Inflammatory macrophage (primary cell): ENCODE measurements around the gene HLA-C.
"Not testable (repeated sequence)": the region's sequence is repeated elsewhere in the genome, so short reads cannot be mapped to it uniquely, and the experiment has no call there.

Experiments
- DNase-seq, 2 donors: peaks; one replicate each; pipeline ENCODE4 v3.0.0-alpha.2; 2020 to 2022

The HLA-C gene

DNA sequence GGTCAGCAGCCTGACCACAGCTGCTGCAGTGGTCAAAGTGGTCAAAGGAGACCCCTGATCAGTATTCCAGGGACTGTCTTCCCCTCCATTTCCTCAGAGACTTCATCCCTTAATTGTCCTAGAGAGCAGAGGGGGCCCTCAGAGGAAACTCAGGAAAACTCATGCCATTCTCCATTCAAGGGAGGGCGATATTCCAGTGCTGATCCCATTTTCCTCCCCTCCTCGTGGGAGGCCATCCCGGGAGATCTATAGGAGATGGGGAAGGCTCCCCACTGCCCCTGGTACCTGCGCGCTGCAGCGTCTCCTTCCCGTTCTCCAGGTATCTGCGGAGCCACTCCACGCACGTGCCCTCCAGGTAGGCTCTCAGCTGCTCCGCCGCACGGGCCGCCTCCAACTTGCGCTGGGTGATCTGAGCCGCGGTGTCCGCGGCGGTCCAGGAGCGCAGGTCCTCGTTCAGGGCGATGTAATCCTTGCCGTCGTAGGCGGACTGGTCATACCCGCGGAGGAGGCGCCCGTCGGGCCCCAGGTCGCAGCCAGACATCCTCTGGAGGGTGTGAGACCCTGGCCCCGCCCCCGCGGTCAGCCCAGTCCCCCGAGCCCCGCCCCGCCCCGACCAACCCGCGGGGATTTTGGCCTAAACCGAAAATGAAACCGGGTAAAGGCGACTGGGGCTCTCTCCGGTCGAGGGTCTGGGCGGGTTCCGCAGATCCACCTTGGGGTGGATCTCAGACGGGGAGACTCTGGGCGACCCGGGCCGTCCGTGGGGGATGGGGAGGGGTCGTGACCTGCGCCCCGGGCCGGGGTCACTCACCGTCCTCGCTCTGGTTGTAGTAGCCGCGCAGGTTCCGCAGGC is 878 bp downstream of the HLA-C start:
- DNase-seq: peak; percentile 28 to 60

DNA sequence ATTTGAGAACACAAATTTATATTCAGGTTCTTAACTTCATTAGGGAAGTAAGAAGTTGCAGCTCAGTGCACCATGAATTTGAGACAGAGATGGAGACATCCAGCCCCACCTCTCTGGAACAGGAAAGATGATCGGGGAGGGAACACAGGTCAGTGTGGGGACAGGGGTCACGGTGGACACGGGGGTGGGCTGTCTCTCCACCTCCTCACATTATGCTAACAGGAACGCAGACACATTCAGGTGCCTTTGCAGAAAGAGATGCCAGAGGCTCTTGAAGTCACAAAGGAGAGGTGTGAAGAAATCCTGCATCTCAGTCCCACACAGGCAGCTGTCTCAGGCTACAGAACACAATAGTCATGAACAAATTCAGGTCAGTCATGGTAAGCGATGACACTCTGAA is 3.1 kb downstream of the HLA-C start:
- DNase-seq: peak in 1 of 2 donors; percentile 59

DNA sequence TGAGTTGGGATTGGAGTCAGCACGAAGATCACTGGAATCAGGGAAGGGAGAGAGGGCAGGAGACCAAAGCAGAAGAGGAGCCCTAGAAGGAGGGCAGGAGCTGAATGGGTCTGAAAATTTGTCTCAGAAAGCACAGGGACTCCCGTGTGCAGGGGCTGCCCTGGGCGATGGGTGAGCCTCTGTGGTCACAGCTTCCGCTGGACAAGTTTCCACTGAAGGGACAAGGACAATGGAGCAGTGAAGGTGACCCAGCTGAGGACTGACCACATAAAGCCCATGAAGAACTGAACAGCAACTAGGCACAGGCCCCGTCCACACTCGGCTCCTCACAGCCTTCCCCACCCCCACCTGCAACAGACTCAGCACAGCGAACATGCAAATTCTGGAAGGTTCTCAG is 3.5 kb downstream of the HLA-C start:
- no peak for DNase-seq

DNA sequence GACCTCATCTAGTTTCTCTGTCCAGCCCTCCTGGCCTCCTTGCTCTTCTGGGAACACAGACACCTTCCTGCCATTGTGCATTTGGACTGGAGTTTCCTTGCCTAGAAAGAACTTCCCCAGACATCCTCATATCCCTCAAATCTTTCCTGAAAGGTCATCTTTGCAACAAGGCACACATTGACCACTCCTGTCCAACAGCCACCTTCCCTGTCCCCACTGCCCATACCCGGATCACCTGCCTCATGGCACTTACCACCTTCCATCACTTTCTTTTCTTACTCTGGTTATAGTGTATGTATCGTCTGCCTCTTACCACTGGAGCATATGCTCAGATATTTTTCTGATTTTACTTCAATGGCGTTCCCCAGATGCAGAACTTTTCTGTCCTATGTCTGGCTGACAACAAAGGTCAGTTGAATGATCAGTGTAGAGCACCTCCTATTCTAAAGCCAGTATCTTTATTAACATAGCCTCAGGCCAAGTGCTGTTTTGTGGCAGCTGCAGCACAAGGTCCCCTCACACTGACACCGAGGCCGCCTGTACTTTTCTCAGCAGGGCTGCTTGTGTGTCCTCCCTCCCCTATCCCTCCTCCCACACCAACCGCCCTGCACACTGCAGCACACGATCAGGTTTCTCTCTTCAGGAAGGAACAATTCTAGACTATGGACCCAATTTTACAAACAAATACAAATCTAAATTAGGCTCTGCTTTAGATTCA is 4.1 kb downstream of the HLA-C start:
- no peak for DNase-seq

DNA sequence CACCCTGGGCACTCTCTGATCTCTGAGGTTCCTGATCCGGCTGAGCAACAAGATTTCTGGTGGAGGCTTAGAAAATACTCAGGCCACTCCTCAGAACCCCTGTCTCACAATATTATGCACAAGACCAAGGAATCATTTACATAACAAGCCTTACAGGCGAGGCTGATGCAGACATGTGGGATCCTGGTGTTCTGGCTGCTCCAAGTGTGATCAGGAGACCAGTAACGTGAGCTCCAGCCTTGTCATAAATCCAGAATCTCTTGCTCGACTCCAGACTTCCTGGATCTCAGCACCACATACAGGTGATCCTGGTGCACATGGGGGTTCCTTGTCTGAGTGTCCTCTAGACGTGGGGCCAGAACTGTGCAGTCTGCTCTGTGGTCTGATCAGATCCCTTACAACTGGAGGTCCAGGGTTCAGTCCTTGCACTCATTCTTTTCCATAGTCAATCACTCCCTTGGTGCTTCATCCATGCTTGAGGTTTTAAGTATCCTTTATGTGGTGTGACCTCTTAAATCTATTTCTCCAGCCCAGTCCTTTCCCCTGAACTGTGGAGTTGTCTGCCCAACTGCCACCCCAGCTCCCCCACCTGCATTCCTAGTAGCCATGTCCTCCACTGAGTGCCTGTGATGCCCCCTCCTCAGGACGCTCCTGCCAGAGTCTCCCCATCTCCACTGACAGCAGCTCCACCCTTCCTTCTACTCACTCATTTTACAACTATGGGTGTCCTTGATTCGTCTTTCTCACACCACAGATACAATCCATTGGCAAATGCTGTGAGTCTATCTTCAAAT is 5.1 kb downstream of the HLA-C start:
- no peak for DNase-seq

DNA sequence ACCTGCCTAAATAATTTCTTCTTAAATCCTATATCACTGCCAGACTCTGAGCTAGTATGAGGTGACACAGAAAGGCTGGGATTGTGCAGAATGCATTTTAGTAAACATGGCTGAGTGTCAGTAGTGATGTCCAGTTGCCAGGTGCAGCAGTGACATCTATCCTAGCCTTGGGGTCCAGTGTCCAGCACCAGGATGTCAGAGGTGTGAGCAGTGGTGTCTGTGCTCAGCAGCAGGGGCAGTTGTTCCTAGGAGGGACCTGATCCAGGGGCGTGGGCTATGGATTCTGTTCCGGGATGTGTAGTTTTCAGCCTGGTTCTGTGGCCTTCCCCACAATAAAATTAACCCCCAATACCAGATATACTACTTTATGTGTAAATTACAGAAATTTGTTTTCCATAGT is 6.0 kb downstream of the HLA-C start:
- no peak for DNase-seq

DNA sequence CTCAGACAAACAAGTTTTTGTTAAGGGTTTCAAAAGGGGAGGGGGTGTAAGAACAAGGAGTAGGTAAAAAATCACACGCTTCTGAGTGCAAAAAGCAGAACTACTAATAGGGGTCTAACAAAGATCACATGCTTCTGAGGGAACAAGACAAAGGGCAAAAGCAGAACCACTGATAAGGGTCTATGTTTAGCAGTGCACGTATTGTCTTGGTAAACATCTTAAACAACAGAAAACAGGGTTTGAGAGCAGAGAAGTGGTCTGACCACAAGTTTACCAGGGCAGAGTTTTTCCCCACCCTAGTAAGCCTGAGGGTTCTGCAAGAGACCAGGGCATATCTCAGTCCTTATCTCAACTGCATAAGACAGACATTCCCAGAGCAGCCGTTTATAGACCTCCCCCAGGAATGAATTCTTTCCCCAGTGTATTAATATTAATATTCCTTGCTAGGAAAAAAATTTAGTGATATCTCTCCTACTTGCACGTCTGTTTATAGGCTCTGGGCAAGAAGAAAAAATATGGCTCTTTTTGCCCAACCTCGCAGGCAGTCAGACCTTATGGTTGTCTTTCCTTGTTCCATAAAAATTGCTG is 8.5 kb downstream of the HLA-C start:
- DNase-seq: peak in 1 of 2 donors; percentile 29

DNA sequence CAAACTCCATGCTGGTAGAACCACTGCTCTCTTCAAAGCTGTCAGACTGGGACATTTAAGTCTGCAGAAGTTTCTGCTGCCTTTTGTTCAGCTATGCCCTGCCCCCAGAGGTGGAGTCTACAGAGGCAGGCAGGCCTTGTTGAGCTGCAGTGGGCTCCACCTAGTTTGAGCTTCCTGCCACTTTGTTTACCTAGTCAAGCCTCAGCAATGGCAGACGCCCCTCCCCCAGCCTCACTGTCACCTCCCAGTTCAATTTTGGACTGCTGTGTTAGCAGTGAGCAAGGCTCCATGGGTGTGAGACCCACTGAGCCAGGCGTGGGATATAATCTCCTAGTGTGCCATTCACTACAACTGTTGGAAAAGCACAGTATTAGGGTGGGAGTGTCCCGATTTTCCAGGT is 11.9 kb downstream of the HLA-C start:
- DNase-seq: not testable (repeated sequence)

DNA sequence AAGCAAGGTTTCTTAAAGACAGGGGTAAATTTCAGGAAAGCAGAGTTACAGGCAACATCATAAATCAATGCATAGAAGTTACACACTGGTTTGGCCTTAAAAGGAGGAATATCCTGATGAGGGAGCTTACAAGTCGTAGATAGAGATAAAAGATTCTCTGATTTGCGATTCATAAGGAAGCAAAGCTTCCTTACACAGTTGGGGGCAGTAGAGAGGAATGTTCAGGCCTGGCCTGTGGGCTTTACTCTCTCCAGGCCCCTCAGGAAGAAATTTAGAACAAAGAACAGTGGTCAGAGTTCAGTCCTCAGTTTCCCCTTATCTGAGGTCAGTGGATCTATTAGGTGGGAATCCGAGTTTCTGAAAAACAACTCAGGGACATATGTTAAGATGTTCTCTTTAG is 19.3 kb downstream of the HLA-C start:
- no peak for DNase-seq

DNA sequence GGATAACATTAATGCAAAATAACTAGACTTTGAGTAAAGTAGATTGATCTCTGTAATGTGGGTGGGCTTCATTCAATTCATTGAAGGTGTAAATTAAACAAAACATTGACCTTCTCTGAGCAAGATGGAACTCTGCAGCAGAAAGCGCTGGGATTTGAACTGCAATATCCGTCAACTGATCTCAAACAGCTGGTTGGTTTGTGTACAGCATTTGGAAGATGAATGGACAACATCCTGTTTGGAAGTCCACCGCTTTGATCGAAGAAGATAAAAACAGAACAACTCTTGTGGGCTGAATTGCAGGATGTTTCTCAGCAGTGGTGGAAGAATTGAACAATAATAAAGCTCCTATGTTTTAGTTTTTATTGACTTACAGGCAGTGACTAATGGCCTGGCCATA is 20.6 kb downstream of the HLA-C start:
- DNase-seq: no peak

DNA sequence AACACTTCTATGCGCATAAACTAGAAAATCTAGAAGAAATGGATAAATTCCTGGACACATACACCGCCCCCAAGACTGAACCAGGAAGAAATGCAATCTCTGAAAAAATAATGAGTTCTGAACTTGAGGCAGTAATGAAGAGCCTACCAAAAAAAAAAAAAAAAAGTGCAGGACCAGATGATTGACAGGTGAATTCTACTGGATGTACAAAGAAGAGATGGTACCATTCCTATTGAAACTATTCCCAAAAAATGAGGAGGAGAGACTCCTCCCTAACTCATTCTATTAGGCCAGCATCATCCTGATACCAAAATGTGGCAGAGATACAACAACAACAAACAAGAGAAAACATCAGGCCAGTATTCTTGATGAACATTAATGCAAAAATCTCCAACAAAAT is 22.7 kb downstream of the HLA-C start:
- DNase-seq: no peak

DNA sequence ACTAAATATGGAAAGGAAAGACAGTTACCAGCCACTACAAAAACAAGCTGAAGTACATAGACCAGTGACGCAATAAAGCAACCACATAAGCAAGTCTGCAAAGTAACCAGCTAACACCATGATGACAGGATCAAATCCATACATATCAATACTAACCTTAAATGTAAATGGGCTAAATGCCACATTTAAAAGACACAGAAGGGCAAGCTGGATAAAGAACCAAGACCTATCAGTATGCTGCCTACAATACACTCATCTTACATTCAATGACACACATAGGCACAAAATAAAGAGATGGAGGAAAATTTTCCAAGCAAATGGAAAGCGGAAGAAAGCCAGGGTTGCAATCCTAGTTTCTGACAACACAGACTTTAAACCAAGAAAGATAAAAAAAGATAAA is 24.1 kb downstream of the HLA-C start:
- DNase-seq: no peak

DNA sequence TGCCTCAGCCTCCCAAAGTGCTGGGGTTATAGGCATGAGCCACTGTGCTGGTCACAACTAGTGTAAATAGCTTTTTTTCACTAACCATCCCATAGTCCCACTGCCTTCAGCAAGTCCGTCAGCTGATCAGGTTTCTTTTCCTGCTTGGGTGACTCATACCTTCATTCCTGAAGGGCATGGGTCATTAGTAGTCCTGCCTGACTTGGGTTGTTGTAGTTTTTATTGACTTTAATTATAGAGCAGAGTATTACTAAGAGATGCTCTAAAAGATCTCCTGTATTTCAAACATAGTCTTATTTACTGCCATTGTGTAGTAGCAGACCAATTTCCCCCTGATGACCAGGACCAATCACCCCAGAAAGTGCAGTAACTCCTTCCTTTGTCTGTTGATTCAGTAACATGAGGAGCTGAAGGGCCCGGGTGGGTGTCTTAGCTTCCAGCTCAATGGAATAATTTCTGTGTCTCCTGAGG is 25.8 kb downstream of the HLA-C start:
- no peak for DNase-seq

DNA sequence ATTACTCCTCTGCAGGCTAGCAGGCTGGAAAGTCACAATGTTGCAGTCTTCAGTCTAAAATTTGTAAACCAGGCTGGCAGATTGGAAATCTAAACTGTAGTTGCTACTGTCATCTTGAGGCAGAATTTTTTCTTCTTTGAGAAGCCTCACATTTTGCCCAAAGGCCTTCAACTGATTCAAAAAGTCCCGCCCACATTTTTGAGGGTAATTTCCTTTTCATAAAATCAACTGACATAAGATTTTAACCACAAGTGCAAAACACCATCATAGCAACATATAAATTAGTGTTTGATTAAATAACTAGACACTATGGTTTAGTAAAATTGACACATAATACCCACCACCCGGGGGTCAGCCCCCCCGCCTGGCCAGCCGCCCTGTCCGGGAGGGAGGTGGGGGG is 28.4 kb downstream of the HLA-C start:
- DNase-seq: no peak

DNA sequence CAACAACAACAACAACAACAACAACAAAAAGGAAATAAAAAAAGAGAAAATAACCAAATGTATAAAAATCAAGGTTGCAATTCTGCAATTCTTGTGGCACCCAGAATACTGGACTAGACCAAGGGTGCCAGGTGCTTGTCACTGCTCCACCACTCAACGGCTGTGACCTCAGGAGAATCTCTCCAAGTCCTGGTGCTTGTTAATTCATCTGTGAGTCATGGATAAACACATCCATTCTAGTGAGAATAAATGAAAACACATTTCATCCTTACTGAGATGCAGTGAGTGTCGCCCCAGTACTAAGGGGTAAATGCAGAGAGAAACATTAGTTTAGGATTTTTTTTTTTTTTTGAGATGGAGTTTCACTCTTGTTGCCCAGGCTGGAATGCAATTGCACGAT is 32.0 kb downstream of the HLA-C start:
- DNase-seq: no peak

DNA sequence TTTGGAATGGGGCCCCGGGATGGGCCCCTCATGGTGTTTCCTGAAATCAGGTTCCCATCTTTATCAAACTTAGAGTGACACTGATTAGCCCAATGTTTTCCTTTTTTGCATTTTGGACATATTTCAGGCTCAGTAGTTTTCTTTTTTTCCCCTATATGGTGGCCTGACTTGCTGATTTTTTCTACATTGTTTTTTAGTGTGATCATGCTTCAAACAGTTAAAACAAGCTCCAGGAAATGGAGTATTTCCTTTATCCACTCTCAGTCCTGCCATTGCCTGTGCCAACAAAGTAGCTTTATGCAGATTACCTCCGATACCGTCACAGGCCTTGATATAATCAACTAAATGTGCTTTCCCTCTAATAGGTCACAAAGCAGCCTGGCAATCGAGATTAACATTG is 37.8 kb downstream of the HLA-C start:
- DNase-seq: not testable (repeated sequence)

DNA sequence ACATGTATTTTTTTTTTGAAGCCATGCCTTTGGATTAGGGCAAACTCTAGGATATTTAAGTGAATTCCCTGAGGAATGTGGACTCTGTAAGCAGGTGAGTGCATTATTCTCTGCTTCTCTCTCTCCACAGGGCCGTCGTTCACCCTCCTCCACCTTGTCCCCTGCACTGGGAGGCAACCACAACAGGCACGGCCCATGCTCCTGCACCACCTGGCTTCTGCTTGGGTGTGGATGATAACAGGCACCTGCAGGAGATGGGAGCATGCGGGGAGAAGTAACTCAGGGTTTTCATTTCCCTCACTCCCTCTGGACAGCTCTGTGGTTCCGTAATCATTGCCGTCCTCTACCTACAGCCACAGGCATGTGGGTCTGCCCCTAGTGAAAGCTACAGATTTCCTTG is 43.4 kb downstream of the HLA-C start:
- no peak for DNase-seq

DNA sequence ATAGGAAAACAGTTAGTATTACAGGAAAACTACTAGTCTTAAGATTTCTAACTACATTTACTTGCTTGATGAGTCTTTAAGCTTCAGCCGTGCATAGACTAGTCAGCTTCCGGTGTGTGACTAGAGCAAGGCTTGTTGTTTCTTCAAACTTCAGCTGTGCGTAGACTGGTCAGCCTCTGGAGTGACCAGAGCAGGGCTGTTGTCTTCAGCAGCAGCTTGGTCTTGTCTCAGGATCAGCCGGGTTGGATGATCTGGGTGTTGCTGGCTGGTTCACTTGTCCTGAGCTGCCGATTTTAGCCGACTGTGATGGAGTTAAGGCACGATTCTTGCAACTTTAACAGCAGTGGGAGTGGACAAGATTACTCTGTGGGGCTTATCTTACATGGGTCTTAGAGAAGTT is 44.7 kb downstream of the HLA-C start:
- no peak for DNase-seq

DNA sequence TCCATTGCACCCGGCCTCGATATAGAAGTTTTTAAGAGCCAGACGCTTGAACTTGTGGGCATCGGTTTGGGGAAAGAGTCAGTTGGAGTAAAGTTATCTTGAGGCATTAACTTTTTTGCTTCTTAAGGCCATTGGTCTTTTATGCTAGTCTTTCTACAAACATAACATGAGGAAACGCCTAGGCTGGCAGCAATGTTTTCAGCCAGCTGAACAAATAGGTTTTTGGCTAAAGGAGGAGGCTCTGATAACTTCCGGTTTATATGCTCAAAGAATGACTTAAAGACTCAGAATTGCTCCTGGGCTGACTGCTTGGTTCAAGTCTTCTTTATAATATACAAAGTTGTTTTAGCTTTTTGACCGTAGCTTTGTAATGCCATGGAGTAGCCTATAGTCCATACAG is 46.2 kb downstream of the HLA-C start:
- DNase-seq: no peak

DNA sequence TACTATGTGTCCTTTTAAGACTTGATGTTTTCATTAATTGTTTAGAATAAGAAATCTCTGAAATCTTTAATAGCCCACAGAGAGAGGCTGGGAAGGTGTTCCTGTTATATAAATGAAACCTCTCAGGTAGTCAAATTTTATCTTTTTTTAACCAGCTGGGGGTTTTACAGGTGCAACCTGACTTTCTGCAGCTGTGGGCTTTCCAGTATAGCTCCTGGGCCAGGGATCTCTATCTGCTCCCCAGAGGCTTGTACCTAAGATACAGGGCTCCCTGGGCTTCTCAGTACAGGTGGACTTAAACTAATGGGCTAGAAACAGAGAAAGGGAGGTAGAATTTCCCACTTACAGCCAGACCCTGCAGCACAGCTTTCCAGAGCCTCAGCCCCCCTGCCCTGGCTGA is 49.4 kb downstream of the HLA-C start:
- DNase-seq: no peak
